ENCODE results near the gene DOCK3.
"Not testable (repeated sequence)": the region's sequence is repeated elsewhere in the genome, so short reads cannot be mapped to it uniquely, and the experiment has no call there.

Gene DOCK3

GRCh38 chr3:51382947-51383578 lies 708.3 kb downstream of the DOCK3 start:
- peaks cover 17 to 23% (median 21%) of the 10 kb centered on the region in 11 experiments; a peak in 21 of 22 replicates for H4K20me1 ChIP-seq
- H3K36me3 ChIP-seq, result peaks cover 10 to 24% (median 18%) of the 10 kb centered on the region in 11 experiments; a peak in 20 of 22 replicates
- H3K4me3 ChIP-seq, result peak overlapping the region in 9 of 10 experiments; percentile 83 to 98 (median 88); a peak in 12 of 20 replicates
- peak overlapping the region; percentile 79 to 93 (median 86) for H3K4me2 ChIP-seq
- peaks cover 51 to 73% (median 58%) of the 10 kb centered on the region in 10 experiments for H3K4me1 ChIP-seq
- H3K9me3 ChIP-seq (replicated peaks in 1 of 11), result no peaks in the 10 kb centered on the region
- TF ChIP-seq Cebpa-rat (IDR thresholded peaks at IDR 0.05), result no peak
- peak overlapping the region; percentile 93 to 99 (median 98); a peak in 19 of 22 replicates for H3K9ac ChIP-seq
- no peaks in the 10 kb centered on the region for H3K27me3 ChIP-seq
- peak overlapping the region in 6 of 11 experiments; percentile 92 to 98 (median 97); a peak in 9 of 22 replicates for H3K27ac ChIP-seq

GRCh38 chr3:51384055-51384725 lies 709.5 kb downstream of the DOCK3 start:
- H4K20me1 ChIP-seq, result peaks cover 28 to 34% (median 32%) of the 10 kb centered on the region in 11 experiments; a peak in 21 of 22 replicates
- peak overlapping the region; percentile 93 to 99 (median 98) for H3K9ac ChIP-seq
- H3K4me3 ChIP-seq, result peak overlapping the region; percentile 75 to 98 (median 88)
- no peaks in the 10 kb centered on the region for H3K9me3 ChIP-seq (replicated peaks in 1 of 11)
- H3K4me2 ChIP-seq, result peak overlapping the region; percentile 79 to 93 (median 86)
- no peaks in the 10 kb centered on the region for H3K27me3 ChIP-seq
- H3K27ac ChIP-seq, result peak overlapping the region; percentile 92 to 99 (median 98)
- H3K4me1 ChIP-seq, result peaks cover 51 to 73% (median 58%) of the 10 kb centered on the region in 10 experiments
- TF ChIP-seq Cebpa-rat (IDR thresholded peaks at IDR 0.05), result no peak
- H3K36me3 ChIP-seq, result peaks cover 21 to 35% (median 28%) of the 10 kb centered on the region in 11 experiments; a peak in 20 of 22 replicates

- H4K20me1 ChIP-seq, result peaks cover 36 to 41% (median 39%) of the 10 kb centered on the region in 11 experiments; a peak in 21 of 22 replicates
- peak within 1 kb of the TSS; percentile 87 to 99 (median 94) for H3K4me2 ChIP-seq
- no peaks in the 10 kb centered on the region for H3K27me3 ChIP-seq
- H3K36me3 ChIP-seq, result peaks cover 27 to 42% (median 35%) of the 10 kb centered on the region in 11 experiments; a peak in 20 of 22 replicates
- H3K27ac ChIP-seq, result peak within 1 kb of the TSS; percentile 92 to 99 (median 98)
- H3K9ac ChIP-seq, result peak within 1 kb of the TSS; percentile 93 to 99 (median 98)
- H3K4me1 ChIP-seq, result peaks cover 51 to 73% (median 58%) of the 10 kb centered on the region in 10 experiments
- H3K9me3 ChIP-seq (replicated peaks in 1 of 11), result no peaks in the 10 kb centered on the region
- no peak for TF ChIP-seq Cebpa-rat (IDR thresholded peaks at IDR 0.05)
- H3K4me3 ChIP-seq, result peak within 1 kb of the TSS; percentile 75 to 98 (median 88)
Measured at GRCh38 chr3:51384726-51385473, 710.2 kb downstream of the DOCK3 start, which contains the start of gene MANF. TSS of gene MANF (plus strand) at chr3:51385291. CDS start at chr3:51385343, 52 bp downstream.

- Histone ChIP-seq H3K4me2 (peak overlapping the region; percentile 87 to 99 (median 94)), H3K4me1 (peaks cover 52 to 73% (median 61%) of the 10 kb centered on the region in 10 experiments), H4K20me1 (peaks cover 42 to 49% (median 47%) of the 10 kb centered on the region in 11 experiments; a peak in 21 of 22 replicates), H3K27me3 (no peaks in the 10 kb centered on the region), H3K9me3 (replicated peaks in 1 of 11) (no peaks in the 10 kb centered on the region), H3K36me3 (peaks cover 30 to 49% (median 43%) of the 10 kb centered on the region in 11 experiments; a peak in 20 of 22 replicates), H3K9ac (peak overlapping the region; percentile 93 to 99 (median 98)), H3K4me3 (peak overlapping the region; percentile 75 to 98 (median 88)), H3K27ac (peak overlapping the region; percentile 54 to 99 (median 97); a peak in 21 of 22 replicates)
- TF ChIP-seq Cebpa-rat (IDR thresholded peaks at IDR 0.05), result no peak
Measured at GRCh38 chr3:51385621-51386091, 710.9 kb downstream of the DOCK3 start.

- Histone ChIP-seq H3K27me3 (no peaks in the 10 kb centered on the region), H3K36me3 (peaks cover 30 to 49% (median 43%) of the 10 kb centered on the region in 11 experiments; a peak in 20 of 22 replicates), H3K27ac (peak overlapping the region; percentile 54 to 99 (median 97); a peak in 20 of 22 replicates), H3K4me2 (peak overlapping the region; percentile 87 to 99 (median 94)), H3K4me1 (peaks cover 53 to 69% (median 62%) of the 10 kb centered on the region in 10 experiments), H3K4me3 (peak overlapping the region; percentile 75 to 98 (median 88)), H4K20me1 (peaks cover 42 to 50% (median 48%) of the 10 kb centered on the region in 11 experiments; a peak in 21 of 22 replicates), H3K9ac (peak overlapping the region; percentile 93 to 99 (median 98)), H3K9me3 (replicated peaks in 1 of 11) (no peaks in the 10 kb centered on the region)
- no peak for TF ChIP-seq Cebpa-rat (IDR thresholded peaks at IDR 0.05)
Measured at GRCh38 chr3:51386159-51386851, 711.6 kb downstream of the DOCK3 start.

GRCh38 chr3:51386852-51387229 lies 712.1 kb downstream of the DOCK3 start:
- no peak for TF ChIP-seq Cebpa-rat (IDR thresholded peaks at IDR 0.05)
- no peaks in the 10 kb centered on the region for H3K9me3 ChIP-seq (replicated peaks in 1 of 11)
- H3K27me3 ChIP-seq, result no peaks in the 10 kb centered on the region
- H3K4me3 ChIP-seq, result peak overlapping the region; percentile 75 to 98 (median 88); a peak in 19 of 20 replicates
- H3K9ac ChIP-seq, result peak overlapping the region; percentile 93 to 99 (median 98)
- H3K27ac ChIP-seq, result peak overlapping the region in 10 of 11 experiments; percentile 22 to 99 (median 98); a peak in 20 of 22 replicates
- peak overlapping the region; percentile 87 to 99 (median 94) for H3K4me2 ChIP-seq
- H3K4me1 ChIP-seq, result peaks cover 53 to 68% (median 60%) of the 10 kb centered on the region in 10 experiments
- H4K20me1 ChIP-seq, result peaks cover 43 to 53% (median 49%) of the 10 kb centered on the region in 11 experiments; a peak in 21 of 22 replicates
- H3K36me3 ChIP-seq, result peaks cover 30 to 49% (median 43%) of the 10 kb centered on the region in 11 experiments; a peak in 20 of 22 replicates

GRCh38 chr3:51387281-51387680 lies 712.6 kb downstream of the DOCK3 start:
- TF ChIP-seq Cebpa-rat (IDR thresholded peaks at IDR 0.05), result peak in 2 of 11 experiments; percentile 29 to 35; a peak in 1 of 22 replicates
- peak overlapping the region in 9 of 11 experiments; percentile 11 to 99 (median 97); a peak in 15 of 22 replicates for H3K27ac ChIP-seq
- H3K4me1 ChIP-seq, result peaks cover 57 to 70% (median 63%) of the 10 kb centered on the region in 10 experiments
- peaks cover 48 to 58% (median 53%) of the 10 kb centered on the region in 11 experiments; a peak in 21 of 22 replicates for H4K20me1 ChIP-seq
- peak overlapping the region; percentile 93 to 99 (median 98) for H3K9ac ChIP-seq
- H3K4me2 ChIP-seq, result peak overlapping the region; percentile 87 to 99 (median 94)
- peak overlapping the region; percentile 75 to 98 (median 88); a peak in 18 of 20 replicates for H3K4me3 ChIP-seq
- not testable (repeated sequence) for H3K27me3 ChIP-seq; H3K9me3 ChIP-seq (replicated peaks in 1 of 11)
- H3K36me3 ChIP-seq, result peaks cover 30 to 52% (median 45%) of the 10 kb centered on the region in 11 experiments; a peak in 21 of 22 replicates
